ENCODE measurements around the gene C3orf22.

The C3orf22 gene

DNA sequence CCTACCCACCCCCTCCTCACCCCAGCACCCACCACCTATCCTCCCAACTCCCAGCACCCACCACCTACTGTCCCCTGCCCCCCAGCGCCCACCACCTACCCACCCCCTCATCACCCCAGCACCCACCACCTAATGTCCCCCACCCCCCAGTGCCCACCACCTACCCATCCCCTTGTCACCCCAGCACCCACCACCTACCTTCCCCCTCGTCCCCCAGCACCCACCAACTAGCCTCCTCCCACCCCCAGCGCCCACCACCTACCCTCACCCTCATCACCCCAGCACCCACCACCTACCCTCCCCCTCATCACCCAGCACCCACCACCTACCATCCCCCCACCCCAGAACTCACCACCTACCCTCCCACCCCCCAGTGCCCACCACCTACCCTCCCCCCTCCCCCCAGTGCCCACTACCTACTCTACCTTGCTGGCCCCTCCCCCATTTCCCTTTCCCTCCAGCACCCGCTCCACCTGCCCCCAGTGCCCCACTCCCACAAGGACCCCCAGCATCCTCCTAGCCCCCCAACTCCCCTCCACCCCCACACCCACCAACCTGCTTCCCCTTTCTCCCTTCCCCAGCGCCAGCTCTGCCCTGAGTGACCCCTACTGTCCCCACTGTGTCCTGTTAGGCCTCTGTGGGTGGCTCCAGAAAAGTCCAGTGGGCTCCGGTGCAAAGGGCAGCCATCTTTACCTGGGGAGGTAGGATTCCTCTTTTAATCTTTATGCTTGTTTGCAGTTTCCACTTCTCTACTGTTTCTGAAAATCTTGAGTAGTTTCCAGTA, 42.4 kb downstream of the C3orf22 start:
- TF ChIP-seq FOXP2 (optimal IDR thresholded peaks at IDR 0.05; ENCODE audit: borderline replicate concordance, extremely low read depth, extremely low read length, insufficient read depth) (no peak), TAF1 (IDR thresholded peaks at IDR 0.05; ENCODE audit: borderline replicate concordance, insufficient read depth, low read length) (no peak), POLR2AphosphoS5 (IDR thresholded peaks at IDR 0.05; ENCODE audit: low read depth, low read length) (no peak), SIN3A (IDR thresholded peaks at IDR 0.05; ENCODE audit: borderline replicate concordance, insufficient read depth, low read length) (no peak)
- TF ChIP-seq, protein P1, sequence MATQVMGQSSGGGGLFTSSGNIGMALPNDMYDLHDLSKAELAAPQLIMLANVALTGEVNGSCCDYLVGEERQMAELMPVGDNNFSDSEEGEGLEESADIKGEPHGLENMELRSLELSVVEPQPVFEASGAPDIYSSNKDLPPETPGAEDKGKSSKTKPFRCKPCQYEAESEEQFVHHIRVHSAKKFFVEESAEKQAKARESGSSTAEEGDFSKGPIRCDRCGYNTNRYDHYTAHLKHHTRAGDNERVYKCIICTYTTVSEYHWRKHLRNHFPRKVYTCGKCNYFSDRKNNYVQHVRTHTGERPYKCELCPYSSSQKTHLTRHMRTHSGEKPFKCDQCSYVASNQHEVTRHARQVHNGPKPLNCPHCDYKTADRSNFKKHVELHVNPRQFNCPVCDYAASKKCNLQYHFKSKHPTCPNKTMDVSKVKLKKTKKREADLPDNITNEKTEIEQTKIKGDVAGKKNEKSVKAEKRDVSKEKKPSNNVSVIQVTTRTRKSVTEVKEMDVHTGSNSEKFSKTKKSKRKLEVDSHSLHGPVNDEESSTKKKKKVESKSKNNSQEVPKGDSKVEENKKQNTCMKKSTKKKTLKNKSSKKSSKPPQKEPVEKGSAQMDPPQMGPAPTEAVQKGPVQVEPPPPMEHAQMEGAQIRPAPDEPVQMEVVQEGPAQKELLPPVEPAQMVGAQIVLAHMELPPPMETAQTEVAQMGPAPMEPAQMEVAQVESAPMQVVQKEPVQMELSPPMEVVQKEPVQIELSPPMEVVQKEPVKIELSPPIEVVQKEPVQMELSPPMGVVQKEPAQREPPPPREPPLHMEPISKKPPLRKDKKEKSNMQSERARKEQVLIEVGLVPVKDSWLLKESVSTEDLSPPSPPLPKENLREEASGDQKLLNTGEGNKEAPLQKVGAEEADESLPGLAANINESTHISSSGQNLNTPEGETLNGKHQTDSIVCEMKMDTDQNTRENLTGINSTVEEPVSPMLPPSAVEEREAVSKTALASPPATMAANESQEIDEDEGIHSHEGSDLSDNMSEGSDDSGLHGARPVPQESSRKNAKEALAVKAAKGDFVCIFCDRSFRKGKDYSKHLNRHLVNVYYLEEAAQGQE (IDR thresholded peaks at IDR 0.05; ENCODE audit: insufficient read depth in 1 of 2, low read depth in 2 of 2, low read length in 2 of 2): no peak

DNA sequence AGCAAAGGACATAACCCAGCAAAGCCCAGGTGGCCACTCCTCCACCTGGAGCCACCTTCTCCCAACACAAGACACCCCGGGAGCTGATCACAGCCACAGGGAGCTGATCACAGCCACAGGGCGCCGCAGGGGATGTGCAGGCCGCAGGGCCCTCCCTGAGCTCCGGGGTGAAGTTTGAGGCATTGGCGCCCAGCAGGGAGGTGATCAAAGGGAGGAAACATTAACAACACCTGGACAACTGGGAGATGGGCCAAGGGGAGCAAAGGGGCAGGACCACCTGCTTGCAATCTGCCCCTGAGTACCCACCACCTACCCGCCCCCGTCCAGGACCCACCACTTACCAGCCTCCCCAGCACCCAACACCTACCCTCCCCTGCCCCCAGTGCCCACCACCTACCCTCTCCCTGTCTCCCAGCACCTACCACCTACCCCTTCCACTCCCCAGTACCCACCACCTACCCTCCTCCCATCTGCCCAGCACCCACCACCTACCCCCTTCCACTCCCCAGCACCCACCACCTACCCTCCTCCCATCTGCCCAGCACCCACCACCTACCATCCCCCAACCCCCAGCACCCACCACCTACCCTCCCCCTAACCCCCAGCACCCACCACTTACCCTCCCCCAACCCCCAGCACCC, 43.5 kb downstream of the C3orf22 start:
- no peak for TF ChIP-seq TAF1 (IDR thresholded peaks at IDR 0.05; ENCODE audit: borderline replicate concordance, insufficient read depth, low read length)
- no peak for TF ChIP-seq SIN3A (IDR thresholded peaks at IDR 0.05; ENCODE audit: borderline replicate concordance, insufficient read depth, low read length)
- no peak for TF ChIP-seq FOXP2 (optimal IDR thresholded peaks at IDR 0.05; ENCODE audit: borderline replicate concordance, extremely low read depth, extremely low read length, insufficient read depth)
- no peak for TF ChIP-seq POLR2AphosphoS5 (IDR thresholded peaks at IDR 0.05; ENCODE audit: low read depth, low read length)
- TF ChIP-seq, protein P1 (IDR thresholded peaks at IDR 0.05; ENCODE audit: insufficient read depth in 1 of 2, low read depth in 2 of 2, low read length in 2 of 2): no peak

DNA sequence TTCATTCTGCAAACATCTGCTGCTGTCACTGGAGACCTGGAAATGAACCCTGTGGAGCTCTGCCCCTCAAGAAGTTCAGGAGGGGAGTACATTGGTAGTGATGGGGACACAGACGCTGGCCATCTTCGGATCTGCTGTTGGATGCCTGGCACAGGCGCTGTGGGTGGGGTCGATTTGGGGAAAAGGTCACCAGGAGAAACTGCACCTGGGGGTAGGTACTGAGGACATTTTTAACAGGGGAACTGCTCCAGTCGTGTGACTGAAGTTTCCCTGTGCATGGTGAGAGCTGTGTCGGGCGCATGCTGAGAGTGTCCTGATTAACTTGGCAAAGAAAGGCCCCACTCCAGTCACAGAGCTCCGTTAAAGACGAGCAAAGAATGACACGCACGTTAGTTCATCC, 44.6 kb downstream of the C3orf22 start:
- no peak for TF ChIP-seq POLR2AphosphoS5 (IDR thresholded peaks at IDR 0.05; ENCODE audit: low read depth, low read length)
- TF ChIP-seq, protein P1 (IDR thresholded peaks at IDR 0.05; ENCODE audit: insufficient read depth in 1 of 2, low read depth in 2 of 2, low read length in 2 of 2): no peak
- no peak for TF ChIP-seq TAF1 (IDR thresholded peaks at IDR 0.05; ENCODE audit: borderline replicate concordance, insufficient read depth, low read length)
- no peak for TF ChIP-seq FOXP2 (optimal IDR thresholded peaks at IDR 0.05; ENCODE audit: borderline replicate concordance, extremely low read depth, extremely low read length, insufficient read depth)
- no peak for TF ChIP-seq SIN3A (IDR thresholded peaks at IDR 0.05; ENCODE audit: borderline replicate concordance, insufficient read depth, low read length)

DNA sequence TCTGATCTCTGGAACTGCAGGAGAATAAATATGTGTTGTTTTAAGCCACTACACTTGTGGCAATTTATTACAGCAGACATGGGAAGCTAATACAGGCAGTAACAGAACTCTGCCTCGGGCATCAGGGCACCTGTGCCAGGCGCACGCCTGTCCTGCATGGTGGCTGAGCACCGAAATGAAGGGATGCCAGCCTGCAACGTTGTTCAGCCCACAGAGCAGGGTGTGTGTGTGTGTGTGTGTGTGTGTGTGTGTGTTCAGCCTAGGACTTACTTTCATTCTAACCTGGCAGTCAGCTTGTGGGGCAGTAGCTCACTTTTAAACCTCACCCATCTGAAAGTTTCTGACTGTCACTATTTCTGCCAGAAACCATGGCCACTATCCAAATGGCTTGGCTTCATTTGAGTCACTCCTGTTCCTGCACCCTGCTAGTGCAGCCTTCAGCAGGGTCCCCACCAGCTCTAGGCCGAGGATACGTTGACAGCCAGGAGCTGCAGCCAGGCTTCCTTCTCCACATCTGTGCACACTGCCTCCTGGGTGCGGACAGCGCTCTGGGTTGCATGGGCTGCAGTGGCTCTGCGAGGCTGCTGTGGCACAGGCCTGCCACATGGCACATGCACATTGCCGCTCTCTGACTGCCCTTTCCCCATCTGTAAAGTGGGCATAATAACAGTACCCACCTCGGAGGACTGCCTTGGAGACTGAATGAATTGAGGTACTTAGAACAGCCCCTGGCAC, 45.6 kb downstream of the C3orf22 start:
- TF ChIP-seq, protein P1 (IDR thresholded peaks at IDR 0.05; ENCODE audit: insufficient read depth in 1 of 2, low read depth in 2 of 2, low read length in 2 of 2): no peak
- no peak for TF ChIP-seq POLR2AphosphoS5 (IDR thresholded peaks at IDR 0.05; ENCODE audit: low read depth, low read length)
- no peak for TF ChIP-seq TAF1 (IDR thresholded peaks at IDR 0.05; ENCODE audit: borderline replicate concordance, insufficient read depth, low read length)
- no peak for TF ChIP-seq FOXP2 (optimal IDR thresholded peaks at IDR 0.05; ENCODE audit: borderline replicate concordance, extremely low read depth, extremely low read length, insufficient read depth)
- TF ChIP-seq SIN3A (IDR thresholded peaks at IDR 0.05; ENCODE audit: borderline replicate concordance, insufficient read depth, low read length): no peak
